HAP-1 (cell line): Measurements from ENCODE around the gene TRPM1.
A peak's percentile ranks its signal among the peaks of the same experiment; 100 is the strongest.

ENCODE experiments used
- DNase-seq, 2 experiments: peaks; one replicate each; pipeline ENCODE4 v3.0.0-alpha.2; 2016 to 2020; ENCODE audit warnings: low spot score in 2 of 2
- H3K27me3 ChIP-seq: fragments of 250-450 bp; sonication (Bioruptor Pico); 2 replicates; pipeline ENCODE4 v1.5.1; 2020; ENCODE audit warnings: low read depth, mild to moderate bottlenecking, moderate library complexity
- H3K36me3 ChIP-seq: fragments of 250-450 bp; sonication (Bioruptor Pico); replicated peaks from 2 replicates; pipeline ENCODE4 v1.5.1; 2020; ENCODE audit warnings: mild to moderate bottlenecking
- H3K4me1 ChIP-seq: fragments of 250-450 bp; sonication (Bioruptor Pico); 2 replicates; pipeline ENCODE4 v1.5.1; 2020; ENCODE audit warnings: mild to moderate bottlenecking
- H3K4me3 ChIP-seq: fragments of 250-450 bp; sonication (Bioruptor Pico); 2 replicates; pipeline ENCODE4 v1.5.1; 2020; ENCODE audit warnings: mild to moderate bottlenecking, moderate library complexity
- H3K9me3 ChIP-seq: fragments of 250-450 bp; sonication (Bioruptor Pico); 2 replicates; pipeline ENCODE4 v1.5.1; 2020; ENCODE audit warnings: mild to moderate bottlenecking, moderate library complexity
- in situ Hi-C: fragments of 300-500 bp; cut with MboI; formaldehyde crosslinking; loops from 3 replicates; pipeline ENCODE4 v1.14.3; 2020; ENCODE audit warnings: low sequenced_read_pairs, inconsistent platforms, mixed read lengths

The TRPM1 gene

DNA sequence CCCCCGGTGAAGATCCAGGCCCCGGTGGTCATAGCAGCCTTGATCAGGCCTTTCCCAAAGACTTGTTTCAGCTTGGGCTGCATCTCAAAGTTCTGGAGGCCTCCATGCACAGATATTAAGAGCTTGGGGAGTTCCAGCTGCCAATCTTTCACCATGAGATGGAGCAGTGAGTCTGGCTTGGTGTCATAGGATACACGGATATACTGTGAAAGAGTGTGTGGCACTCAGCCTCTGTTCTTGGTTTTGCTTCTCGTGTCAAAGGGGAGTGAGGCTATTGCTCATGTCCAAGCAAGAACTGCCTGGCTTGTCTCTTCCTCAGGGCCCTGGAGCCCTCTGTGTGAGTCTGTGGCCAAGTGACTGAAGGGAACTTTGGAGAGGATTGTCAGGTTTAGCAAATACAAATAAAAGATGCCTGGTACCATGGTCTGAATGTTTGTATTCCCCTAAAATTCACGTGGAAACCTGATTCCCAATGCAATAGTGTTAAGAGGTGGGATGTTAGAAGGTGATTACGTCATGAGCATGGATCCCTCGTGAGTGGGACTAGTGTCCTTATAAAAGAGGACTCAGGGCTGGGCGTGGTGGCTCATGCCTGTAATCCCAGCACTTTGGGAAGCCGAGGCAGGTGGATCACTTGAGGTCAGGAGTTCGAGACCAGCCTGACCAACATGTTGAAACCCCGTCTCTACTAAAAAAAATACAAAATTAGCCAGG, 33.5 kb downstream of the TRPM1 start:
- H3K36me3 ChIP-seq: no peaks in the 10 kb centered on the region
- H3K27me3 ChIP-seq: no peaks in the 10 kb centered on the region
- H3K4me3 ChIP-seq: no peak overlapping the region
- in situ Hi-C loops: no loop called here
- peaks cover 2% of the 10 kb centered on the region for H3K4me1 ChIP-seq
- DNase-seq: no peak
- H3K9me3 ChIP-seq: no peaks in the 10 kb centered on the region

DNA sequence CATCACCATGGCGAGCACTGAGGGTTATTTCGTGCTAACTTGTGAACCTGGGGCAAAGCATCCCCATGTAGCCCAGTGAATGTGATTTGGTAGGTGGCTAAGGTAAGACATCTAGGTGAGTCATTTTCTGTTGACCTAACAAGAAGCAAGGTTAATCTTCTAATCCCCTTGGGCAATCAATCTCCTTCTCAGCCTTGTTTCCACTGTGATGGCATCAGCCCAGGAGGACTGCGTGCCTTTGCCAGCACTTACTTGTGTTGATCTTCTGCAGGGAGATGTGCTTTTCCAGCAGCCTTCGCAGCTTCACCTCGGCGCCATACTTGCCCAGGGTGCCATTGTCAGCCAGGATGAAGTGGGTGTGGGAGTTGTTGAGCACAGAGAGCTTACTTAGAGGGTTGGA, 35.7 kb downstream of the TRPM1 start:
- Histone ChIP-seq H3K4me1 (peaks cover 16% of the 10 kb centered on the region), H3K27me3 (no peaks in the 10 kb centered on the region), H3K36me3 (no peaks in the 10 kb centered on the region), H3K9me3 (no peaks in the 10 kb centered on the region), H3K4me3 (no peak overlapping the region)
- in situ Hi-C loops: no loop called here
- no peak for DNase-seq

DNA sequence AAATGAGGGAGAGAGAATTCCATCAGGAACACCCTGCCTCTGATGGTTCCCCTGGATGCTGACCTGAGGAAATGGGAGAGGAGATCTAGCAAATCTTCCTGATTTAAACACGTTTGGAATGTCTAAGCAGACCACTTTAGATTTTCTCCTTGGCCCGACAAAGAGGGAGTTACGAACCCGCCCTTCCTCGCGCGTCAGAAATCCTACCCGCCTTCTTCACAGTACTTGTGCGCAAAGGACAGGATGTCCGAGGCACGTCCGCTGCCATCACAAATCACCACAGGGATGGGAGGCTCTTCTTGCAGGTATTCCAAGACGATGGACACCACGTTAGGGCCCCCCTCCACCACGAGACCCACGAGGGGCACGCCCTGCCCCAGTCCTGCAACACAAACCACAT, 38.6 kb downstream of the TRPM1 start:
- Histone ChIP-seq H3K9me3 (no peaks in the 10 kb centered on the region), H3K36me3 (no peaks in the 10 kb centered on the region), H3K27me3 (no peaks in the 10 kb centered on the region), H3K4me1 (peaks cover 16% of the 10 kb centered on the region), H3K4me3 (no peak overlapping the region)
- in situ Hi-C loops: no loop called here
- DNase-seq: peak in 1 of 2 experiments; percentile 50

DNA sequence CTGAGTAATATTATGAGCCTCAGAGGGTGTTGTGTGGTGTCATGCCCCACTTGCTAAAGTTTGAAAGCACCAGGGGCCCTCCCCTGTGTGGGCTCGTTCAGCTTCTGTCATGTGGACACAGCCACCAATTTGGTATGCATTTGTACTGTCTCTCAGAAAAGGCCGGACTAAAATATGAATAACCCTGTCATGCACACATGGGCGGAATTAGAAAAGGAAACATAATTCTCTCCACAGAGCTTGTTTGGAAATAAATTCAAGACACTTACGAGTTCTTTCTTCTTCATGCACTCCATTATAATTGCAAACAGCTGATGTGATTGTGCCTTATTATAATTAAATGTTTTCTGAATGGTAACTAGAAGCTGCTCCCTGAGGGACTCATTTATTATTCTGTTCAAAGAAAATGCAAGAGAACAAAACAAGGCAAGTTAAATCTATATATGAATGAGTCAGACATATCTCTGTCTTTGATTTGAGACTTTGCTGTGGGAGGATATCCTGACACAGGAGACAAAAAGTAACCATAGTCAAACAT, 39.1 kb downstream of the TRPM1 start:
- Histone ChIP-seq H3K9me3 (no peaks in the 10 kb centered on the region), H3K4me1 (peaks cover 16% of the 10 kb centered on the region), H3K27me3 (no peaks in the 10 kb centered on the region), H3K4me3 (no peak overlapping the region), H3K36me3 (no peaks in the 10 kb centered on the region)
- DNase-seq: peak; percentile 67 to 90
- in situ Hi-C loops: no loop called here

DNA sequence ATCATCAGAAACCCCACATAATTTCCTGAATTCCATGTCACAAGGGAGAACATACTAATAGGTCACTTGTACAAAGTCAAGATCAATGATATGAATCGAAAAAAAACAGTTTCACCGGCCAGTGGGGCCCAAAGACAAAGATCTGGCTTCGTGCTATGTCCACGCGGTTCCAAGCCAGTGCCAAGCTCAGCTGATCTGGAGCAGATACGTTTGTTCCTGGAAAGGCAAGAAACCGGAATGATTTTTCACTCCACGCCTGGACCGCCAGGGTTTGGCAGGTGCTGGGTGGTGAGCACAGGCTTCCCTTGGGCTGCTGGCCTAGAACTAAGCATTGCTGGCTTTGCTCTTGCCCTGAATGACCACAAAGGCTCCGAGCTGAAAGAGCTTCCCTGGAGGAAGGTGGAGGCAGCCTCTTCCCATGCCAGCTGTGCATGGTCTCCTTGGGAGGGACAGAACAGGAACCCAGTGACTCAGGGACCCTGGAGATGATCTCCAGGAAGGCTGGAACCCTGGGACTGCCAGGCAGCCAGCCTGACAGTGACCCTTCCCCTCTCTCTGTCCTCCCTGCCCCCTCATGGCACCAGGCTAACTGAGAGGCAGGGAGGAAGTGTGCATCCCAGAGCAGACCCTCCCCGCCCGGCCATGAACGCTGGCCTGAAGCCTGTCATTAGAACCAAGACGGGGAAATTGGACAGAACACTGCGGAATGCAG, 40.9 kb downstream of the TRPM1 start:
- Histone ChIP-seq H3K4me1 (peaks cover 16% of the 10 kb centered on the region), H3K27me3 (no peaks in the 10 kb centered on the region), H3K4me3 (no peak overlapping the region), H3K36me3 (no peaks in the 10 kb centered on the region), H3K9me3 (no peaks in the 10 kb centered on the region)
- in situ Hi-C loops: no loop called here
- DNase-seq: no peak

DNA sequence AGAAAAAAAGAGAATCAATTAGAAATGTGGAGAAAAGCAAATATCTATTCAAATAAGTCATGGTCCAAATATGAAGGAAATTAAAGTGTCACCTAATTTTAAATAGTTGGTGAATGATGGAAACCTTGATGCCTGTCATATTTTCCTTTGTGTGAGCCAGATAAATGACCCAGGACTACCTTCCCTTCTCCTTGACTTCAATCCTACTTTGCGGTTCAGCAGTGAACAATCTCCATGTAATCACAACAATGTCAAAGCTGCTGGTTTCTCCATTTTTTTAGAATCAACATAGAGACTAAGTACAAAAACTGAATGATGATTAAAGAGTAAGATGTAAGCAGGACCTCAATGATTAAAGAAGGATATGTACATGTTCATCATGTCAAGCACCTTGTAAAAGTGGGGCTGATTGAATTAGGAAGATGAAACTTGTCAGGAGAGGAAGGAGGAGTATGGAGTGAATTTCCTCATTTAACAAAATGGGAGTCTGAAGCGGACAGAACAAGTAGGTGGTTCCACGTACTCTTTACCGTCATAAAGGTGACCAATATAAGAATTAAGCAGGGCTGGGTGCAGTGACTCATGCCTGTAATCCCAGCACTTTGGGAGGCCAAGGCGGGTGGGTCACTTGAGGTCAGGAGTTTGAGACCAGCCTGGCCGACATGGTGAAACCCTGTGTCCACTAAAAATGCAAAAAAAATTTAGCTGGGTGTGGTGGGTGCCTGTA, 43.1 kb downstream of the TRPM1 start:
- H3K27me3 ChIP-seq: no peaks in the 10 kb centered on the region
- in situ Hi-C loops: no loop called here
- no peaks in the 10 kb centered on the region for H3K9me3 ChIP-seq
- no peak overlapping the region for H3K4me3 ChIP-seq
- peaks cover 16% of the 10 kb centered on the region for H3K4me1 ChIP-seq
- DNase-seq: no peak
- no peaks in the 10 kb centered on the region for H3K36me3 ChIP-seq

DNA sequence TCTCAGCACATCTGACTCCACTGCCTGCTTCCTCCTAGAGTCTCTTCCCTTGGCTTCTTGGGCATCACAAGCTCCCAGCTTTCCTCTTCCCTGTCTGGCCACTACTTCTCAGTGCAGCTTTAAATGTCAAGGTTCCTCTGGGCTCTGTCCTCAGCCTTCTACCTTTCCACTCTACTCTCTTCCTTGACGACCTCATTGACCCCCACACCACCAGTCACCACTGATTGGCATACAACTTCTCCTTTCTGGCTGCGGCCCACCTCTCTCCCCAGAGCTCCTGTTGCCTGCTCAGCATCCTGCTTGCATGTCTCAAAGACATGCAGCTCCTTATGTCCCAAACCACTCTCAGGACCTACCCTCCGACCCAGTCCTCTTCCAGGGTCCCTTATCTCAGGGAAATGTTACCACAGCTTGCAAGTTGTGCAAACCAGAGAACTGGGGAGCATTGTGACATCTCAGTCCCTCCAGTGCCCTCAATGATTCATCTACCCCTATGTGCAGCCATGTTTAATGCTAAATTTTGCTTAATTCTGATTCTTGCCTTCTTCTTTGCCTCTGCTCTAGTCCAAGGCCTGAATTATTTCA, 49.9 kb downstream of the TRPM1 start:
- Histone ChIP-seq H3K9me3 (no peaks in the 10 kb centered on the region), H3K4me1 (no peaks in the 10 kb centered on the region), H3K4me3 (no peak overlapping the region), H3K27me3 (no peaks in the 10 kb centered on the region), H3K36me3 (no peaks in the 10 kb centered on the region)
- in situ Hi-C loops: no loop called here
- DNase-seq: no peak

DNA sequence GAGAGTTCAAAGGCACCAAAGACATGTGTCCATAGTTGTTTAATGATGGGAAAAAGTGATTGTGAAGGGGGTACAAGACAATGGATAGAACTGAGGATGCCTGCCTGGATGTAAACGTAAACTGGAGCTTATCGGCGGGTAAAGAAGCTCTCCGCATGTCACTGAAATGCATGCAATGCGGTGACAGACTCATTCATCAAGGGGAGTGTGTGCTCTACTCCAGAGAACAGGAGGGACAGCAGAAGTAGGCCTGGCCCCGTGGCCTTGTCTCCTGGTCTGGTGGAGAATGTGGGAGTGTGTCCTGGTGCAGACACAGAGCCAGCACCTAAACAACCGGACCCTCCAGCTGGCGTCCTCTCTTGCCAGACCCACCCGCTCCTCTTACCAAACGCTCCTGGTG, 50.6 kb downstream of the TRPM1 start:
- Histone ChIP-seq H3K27me3 (no peaks in the 10 kb centered on the region), H3K4me3 (no peak overlapping the region)
- no peak for DNase-seq

DNA sequence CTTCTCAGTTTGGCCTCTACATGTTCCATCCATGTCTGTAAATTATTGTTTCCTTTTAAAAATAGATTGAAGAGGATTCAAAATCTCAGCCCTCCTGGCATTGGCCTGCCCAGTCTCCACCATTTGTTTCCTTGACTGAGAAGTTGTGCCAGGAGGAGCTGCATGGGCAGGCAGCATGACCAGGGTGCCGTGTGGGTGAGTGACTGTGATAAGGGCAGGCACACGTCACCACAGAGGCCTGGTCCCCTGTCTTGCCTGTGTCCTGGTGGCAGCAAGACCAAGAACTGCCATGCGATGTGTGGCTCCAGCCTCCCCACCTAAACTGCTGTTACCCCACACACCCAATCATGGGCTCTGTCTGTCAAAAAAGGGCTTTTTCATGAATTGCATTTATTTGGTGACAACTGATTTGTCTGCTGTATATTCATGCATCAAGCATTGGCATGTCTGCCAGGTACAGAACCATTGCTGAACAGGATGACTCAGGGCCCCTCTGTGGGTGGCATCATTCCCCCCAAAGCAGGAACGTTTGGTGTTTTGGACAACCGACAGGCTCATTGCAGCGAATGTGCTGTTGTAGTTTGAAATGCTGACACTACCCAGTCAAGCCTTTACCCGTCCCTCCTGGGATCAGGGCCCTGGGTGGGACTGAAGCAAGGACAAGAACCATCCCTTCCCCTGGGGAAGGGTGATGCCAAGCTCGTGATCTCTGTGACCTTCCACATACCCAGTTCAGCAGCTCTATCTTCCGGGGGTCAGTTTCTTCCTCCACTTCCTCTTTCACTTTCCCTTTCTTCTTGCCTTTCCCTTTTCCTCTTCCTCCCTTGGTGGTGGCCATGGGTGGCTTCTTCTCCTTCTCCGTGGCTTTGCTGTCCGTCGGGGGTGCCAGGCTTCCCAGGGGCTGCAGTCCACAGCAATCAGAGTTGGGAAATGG, 51.6 kb downstream of the TRPM1 start:
- no peaks in the 10 kb centered on the region for H3K36me3 ChIP-seq
- in situ Hi-C loops: no loop called here
- no peak overlapping the region for H3K4me3 ChIP-seq
- no peak for DNase-seq
- no peaks in the 10 kb centered on the region for H3K27me3 ChIP-seq
- no peaks in the 10 kb centered on the region for H3K4me1 ChIP-seq
- H3K9me3 ChIP-seq: no peaks in the 10 kb centered on the region

More for the DNA sequence above, 50.6 kb downstream of the TRPM1 start:
- in situ Hi-C loops: no loop called here
- Histone ChIP-seq H3K9me3 (no peaks in the 10 kb centered on the region), H3K4me1 (no peaks in the 10 kb centered on the region), H3K36me3 (no peaks in the 10 kb centered on the region)

DNA sequence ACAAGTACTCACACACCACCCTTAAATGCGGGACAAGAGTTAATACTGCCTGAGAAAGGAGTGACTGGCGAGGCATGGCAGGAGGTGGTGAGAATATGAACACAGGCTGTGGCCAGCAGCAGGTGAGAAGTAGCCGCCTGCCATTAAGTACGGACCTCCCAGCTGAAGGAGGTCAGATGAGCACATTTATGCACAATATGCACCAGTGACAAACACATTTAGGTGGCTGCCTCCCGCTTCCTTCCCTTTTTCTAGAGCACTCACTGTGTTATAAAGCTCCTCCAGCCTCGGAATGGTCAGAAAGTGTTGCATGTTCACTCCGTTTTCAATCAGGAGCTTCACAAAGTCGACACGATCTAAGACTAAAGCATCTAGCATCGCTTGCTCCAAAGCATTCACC, 52.4 kb downstream of the TRPM1 start:
- no peaks in the 10 kb centered on the region for H3K27me3 ChIP-seq
- DNase-seq: no peak
- no peaks in the 10 kb centered on the region for H3K9me3 ChIP-seq
- H3K4me1 ChIP-seq: no peaks in the 10 kb centered on the region
- H3K4me3 ChIP-seq: no peak overlapping the region
- H3K36me3 ChIP-seq: no peaks in the 10 kb centered on the region
- in situ Hi-C loops: no loop called here

DNA sequence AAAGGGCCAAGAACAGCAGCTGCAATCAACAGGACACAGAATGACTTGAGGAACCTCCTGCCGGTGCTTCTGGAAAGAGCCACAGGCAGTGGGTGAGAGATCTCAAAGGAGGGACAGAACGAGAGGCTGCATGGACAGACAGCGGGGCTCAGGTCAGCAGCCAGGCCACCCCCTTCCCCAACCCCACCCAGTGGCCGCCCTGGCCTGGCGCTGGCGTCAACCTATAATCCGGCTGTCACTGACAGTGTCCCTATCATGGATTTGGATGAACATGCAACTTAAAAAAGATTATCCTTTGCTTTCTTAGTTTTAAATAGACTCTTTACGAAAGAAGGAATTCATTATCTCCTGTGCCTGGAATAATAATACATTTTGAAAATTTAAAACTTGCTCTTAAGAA, 54.1 kb downstream of the TRPM1 start:
- Histone ChIP-seq H3K9me3 (no peaks in the 10 kb centered on the region), H3K4me1 (no peaks in the 10 kb centered on the region), H3K4me3 (no peak overlapping the region), H3K27me3 (no peaks in the 10 kb centered on the region), H3K36me3 (no peaks in the 10 kb centered on the region)
- in situ Hi-C loops: no loop called here
- no peak for DNase-seq

DNA sequence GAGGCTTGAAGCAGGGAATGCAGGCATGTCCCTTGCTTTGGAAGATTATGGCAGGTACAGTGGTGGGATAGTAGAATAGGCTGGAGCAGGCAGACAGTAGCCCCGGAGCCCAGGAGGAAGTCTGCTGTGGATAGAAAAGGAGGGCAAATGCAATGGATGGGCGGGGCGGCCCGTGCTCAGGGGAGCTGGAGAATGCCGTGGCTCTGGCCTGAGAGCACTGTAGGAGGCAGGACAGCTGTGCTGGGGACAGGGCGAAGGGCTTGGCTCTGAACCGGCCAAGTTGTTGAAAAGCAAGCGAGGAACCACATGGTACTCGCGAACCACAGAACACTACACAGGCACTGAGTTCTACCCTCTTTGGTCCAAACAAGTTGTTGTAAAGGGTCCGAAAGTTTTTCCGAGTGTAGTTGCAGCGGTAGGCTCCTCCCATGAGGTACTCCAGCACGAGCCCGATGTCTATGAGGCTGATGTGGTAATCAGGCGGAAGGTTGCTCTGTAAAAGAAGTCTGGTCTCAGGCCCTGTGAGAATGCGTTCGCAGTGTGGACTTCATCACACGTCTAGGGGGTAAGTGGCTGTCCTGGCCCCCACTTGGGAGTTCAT, 54.7 kb downstream of the TRPM1 start:
- H3K4me1 ChIP-seq: no peaks in the 10 kb centered on the region
- no peak for DNase-seq
- in situ Hi-C loops: no loop called here
- H3K9me3 ChIP-seq: no peaks in the 10 kb centered on the region
- H3K27me3 ChIP-seq: no peaks in the 10 kb centered on the region
- no peak overlapping the region for H3K4me3 ChIP-seq
- no peaks in the 10 kb centered on the region for H3K36me3 ChIP-seq

DNA sequence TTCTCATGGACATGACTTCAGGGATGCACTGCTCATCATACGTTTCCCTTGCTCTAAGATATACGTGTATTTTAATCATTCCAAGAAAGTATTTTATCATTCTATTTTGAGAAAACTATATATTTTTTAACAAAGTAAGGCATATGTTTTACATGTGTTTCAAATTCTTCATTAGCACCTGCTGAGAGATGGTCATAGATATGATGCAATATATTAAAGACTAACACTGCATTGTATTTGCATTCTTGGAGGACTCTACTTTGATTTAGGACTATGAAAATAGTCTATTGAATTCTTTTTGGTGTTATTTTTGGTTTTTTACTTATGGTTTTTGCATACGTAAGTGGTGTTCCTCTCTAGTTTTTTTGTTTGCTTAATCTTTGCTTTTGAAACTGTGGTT, 55.9 kb downstream of the TRPM1 start:
- no peak overlapping the region for H3K4me3 ChIP-seq
- no peaks in the 10 kb centered on the region for H3K4me1 ChIP-seq
- in situ Hi-C loops: no loop called here
- no peak for DNase-seq
- H3K36me3 ChIP-seq: no peaks in the 10 kb centered on the region
- no peaks in the 10 kb centered on the region for H3K27me3 ChIP-seq
- H3K9me3 ChIP-seq: no peaks in the 10 kb centered on the region
